Immature natural killer cell (primary cell): Measurements from ENCODE around the gene OR8G1. TPM values are rescaled to one million over a fixed set of nuclear protein-coding genes. Genes with fewer than 3 reads are reported as not detected.
A peak's percentile ranks its signal among the peaks of the same experiment; 100 is the strongest.

Experiments used
- DNase-seq, 3 donors: peaks; one replicate each; pipeline ENCODE4 v3.0.0; 2022; ENCODE audit warnings: mixed read lengths in 1 of 3
- H3K27ac Mint-ChIP-seq, 6 donors: one replicate each; pipeline ENCODE4 v1.8.0; 2020; ENCODE audit warnings: mixed read lengths in 6 of 6, mild to moderate bottlenecking in 5 of 6, inconsistent platforms in 4 of 6, moderate library complexity in 3 of 6
- H3K27me3 Mint-ChIP-seq, 3 donors: one replicate each; pipeline ENCODE4 v1.8.0; 2020 to 2021; ENCODE audit warnings: low read depth in 3 of 3, mild to moderate bottlenecking in 3 of 3, mixed read lengths in 3 of 3, moderate library complexity in 3 of 3, inconsistent platforms in 1 of 3
- H3K36me3 Mint-ChIP-seq, 3 donors: one replicate each; pipeline ENCODE4 v1.8.0; 2020; ENCODE audit warnings: mixed read lengths in 3 of 3, inconsistent platforms in 2 of 3, mild to moderate bottlenecking in 2 of 3
- H3K4me1 Mint-ChIP-seq, 2 donors: one replicate each; pipeline ENCODE4 v1.8.0; 2020; ENCODE audit warnings: inconsistent platforms in 2 of 2, mild to moderate bottlenecking in 2 of 2, mixed read lengths in 2 of 2, moderate library complexity in 1 of 2
- H3K4me3 Mint-ChIP-seq, 5 donors: one replicate each; pipeline ENCODE4 v1.8.0; 2020; ENCODE audit warnings: mild to moderate bottlenecking in 5 of 5, mixed read lengths in 5 of 5, inconsistent platforms in 3 of 5, moderate library complexity in 3 of 5
- H3K9me3 Mint-ChIP-seq, 6 donors: one replicate each; pipeline ENCODE4 v1.8.0; 2020; ENCODE audit warnings: mild to moderate bottlenecking in 6 of 6, mixed read lengths in 6 of 6, inconsistent platforms in 4 of 6, moderate library complexity in 3 of 6
- polyA plus RNA-seq, 3 donors: library from polyadenylated mRNA; unstranded; fragments of 300-500 nt; fragmentation: Illumina TruSeq; gene quantifications; one replicate each; pipeline ENCODE4 v1.2.3, GENCODE V29; 2021

The OR8G1 gene
- polyA plus RNA-seq, 3 donors from 2014 or later = not detected

GRCh38 chr11:124276081-124276480, 35.2 kb downstream of the OR8G1 start:
- peak; percentile 5 to 19 (median 15) for DNase-seq
- peaks cover 0 to 8% (median 2%) of the 10 kb centered on the region in 6 donors for H3K9me3 Mint-ChIP-seq
- H3K4me1 Mint-ChIP-seq = peaks cover 11 to 14% of the 10 kb centered on the region in 2 donors
- H3K4me3 Mint-ChIP-seq = peak overlapping the region in 2 of 5 donors; percentile 11 to 19
- H3K27ac Mint-ChIP-seq = no peak overlapping the region
- peaks cover 0 to 3% (median 0%) of the 10 kb centered on the region in 3 donors for H3K27me3 Mint-ChIP-seq
- H3K36me3 Mint-ChIP-seq = no peaks in the 10 kb centered on the region

- no peak overlapping the region for H3K27ac Mint-ChIP-seq
- DNase-seq = no peak
- H3K36me3 Mint-ChIP-seq = no peaks in the 10 kb centered on the region
- H3K4me3 Mint-ChIP-seq = peak overlapping the region in 1 of 5 donors; percentile 33
- H3K4me1 Mint-ChIP-seq = peaks cover 11 to 14% of the 10 kb centered on the region in 2 donors
- peaks cover 0 to 10% (median 4%) of the 10 kb centered on the region in 6 donors for H3K9me3 Mint-ChIP-seq
- peaks cover 0 to 2% (median 0%) of the 10 kb centered on the region in 3 donors for H3K27me3 Mint-ChIP-seq
Measured at GRCh38 chr11:124277207-124277606, 36.3 kb downstream of the OR8G1 start.

GRCh38 chr11:124277804-124278203, 36.9 kb downstream of the OR8G1 start:
- Mint-ChIP-seq H3K27ac (no peak overlapping the region), H3K4me1 (peaks cover 11 to 14% of the 10 kb centered on the region in 2 donors), H3K9me3 (peaks cover 0 to 10% (median 4%) of the 10 kb centered on the region in 6 donors), H3K27me3 (peaks cover 0 to 2% (median 0%) of the 10 kb centered on the region in 3 donors), H3K36me3 (no peaks in the 10 kb centered on the region), H3K4me3 (no peak overlapping the region)
- no peak for DNase-seq

- Mint-ChIP-seq H3K4me1 (peaks cover 11 to 14% of the 10 kb centered on the region in 2 donors), H3K27ac (no peak overlapping the region), H3K9me3 (peaks cover 0 to 10% (median 5%) of the 10 kb centered on the region in 6 donors), H3K4me3 (no peak overlapping the region), H3K36me3 (no peaks in the 10 kb centered on the region), H3K27me3 (peaks cover 0 to 2% (median 0%) of the 10 kb centered on the region in 3 donors)
- no peak for DNase-seq
Measured at GRCh38 chr11:124278261-124278660, 37.4 kb downstream of the OR8G1 start.

- peaks cover 0 to 8% (median 3%) of the 10 kb centered on the region in 6 donors for H3K9me3 Mint-ChIP-seq
- H3K36me3 Mint-ChIP-seq = no peaks in the 10 kb centered on the region
- no peak overlapping the region for H3K27ac Mint-ChIP-seq
- H3K27me3 Mint-ChIP-seq = no peaks in the 10 kb centered on the region
- H3K4me3 Mint-ChIP-seq = no peak overlapping the region
- DNase-seq = no peak
- no peaks in the 10 kb centered on the region for H3K4me1 Mint-ChIP-seq
Measured at GRCh38 chr11:124285610-124286344, 44.9 kb downstream of the OR8G1 start.

GRCh38 chr11:124294687-124295086, 53.8 kb downstream of the OR8G1 start:
- H3K4me1 Mint-ChIP-seq = no peaks in the 10 kb centered on the region
- no peaks in the 10 kb centered on the region for H3K36me3 Mint-ChIP-seq
- peaks cover 0 to 10% (median 0%) of the 10 kb centered on the region in 6 donors for H3K9me3 Mint-ChIP-seq
- H3K27ac Mint-ChIP-seq = no peak overlapping the region
- no peak for DNase-seq
- no peak overlapping the region for H3K4me3 Mint-ChIP-seq
- H3K27me3 Mint-ChIP-seq = peaks cover 0 to 3% (median 1%) of the 10 kb centered on the region in 3 donors

GRCh38 chr11:124296016-124296415, 55.1 kb downstream of the OR8G1 start:
- Mint-ChIP-seq H3K4me3 (no peak overlapping the region), H3K36me3 (no peaks in the 10 kb centered on the region), H3K4me1 (no peaks in the 10 kb centered on the region)

GRCh38 chr11:124297921-124298320, 57.0 kb downstream of the OR8G1 start:
- Mint-ChIP-seq H3K27ac (no peak overlapping the region), H3K9me3 (no peaks in the 10 kb centered on the region), H3K4me3 (no peak overlapping the region), H3K36me3 (no peaks in the 10 kb centered on the region), H3K27me3 (peaks cover under 1 to 3% (median 1%) of the 10 kb centered on the region in 3 donors), H3K4me1 (no peaks in the 10 kb centered on the region)
- no peak for DNase-seq

More at GRCh38 chr11:124296016-124296415, 55.1 kb downstream of the OR8G1 start:
- no peak for DNase-seq
- H3K27ac Mint-ChIP-seq = no peak overlapping the region
- H3K9me3 Mint-ChIP-seq = peaks cover 0 to 9% (median 0%) of the 10 kb centered on the region in 6 donors
- peaks cover 0 to 3% (median 1%) of the 10 kb centered on the region in 3 donors for H3K27me3 Mint-ChIP-seq

GRCh38 chr11:124301548-124301947, 60.7 kb downstream of the OR8G1 start:
- Mint-ChIP-seq H3K27me3 (peaks cover 1 to 5% (median 3%) of the 10 kb centered on the region in 3 donors), H3K9me3 (no peaks in the 10 kb centered on the region), H3K4me3 (no peak overlapping the region), H3K36me3 (no peaks in the 10 kb centered on the region), H3K4me1 (no peaks in the 10 kb centered on the region), H3K27ac (no peak overlapping the region)
- no peak for DNase-seq

- H3K27ac Mint-ChIP-seq = no peak overlapping the region
- no peak for DNase-seq
- peaks cover 1 to 5% (median 3%) of the 10 kb centered on the region in 3 donors for H3K27me3 Mint-ChIP-seq
- H3K4me3 Mint-ChIP-seq = no peak overlapping the region
- no peaks in the 10 kb centered on the region for H3K9me3 Mint-ChIP-seq
- H3K4me1 Mint-ChIP-seq = no peaks in the 10 kb centered on the region
- no peaks in the 10 kb centered on the region for H3K36me3 Mint-ChIP-seq
Measured at GRCh38 chr11:124302347-124303125, 61.6 kb downstream of the OR8G1 start.

Other genes with a start within 250 kb of the OR8G1 start
- gene OR10G6, start 245.9 kb upstream of the OR8G1 start, polyA plus RNA-seq = not detected
- not detected for gene OR10G4, start 228.1 kb upstream of the OR8G1 start, polyA plus RNA-seq
- gene OR10G9, start 218.1 kb upstream of the OR8G1 start, polyA plus RNA-seq = not detected
- gene OR10G8, start 214.3 kb upstream of the OR8G1 start, polyA plus RNA-seq = not detected
- not detected for gene OR10G7, start 199.8 kb upstream of the OR8G1 start, polyA plus RNA-seq
- 10 to 100 TPM; 11.2 to 12.9 (median 12.8) TPM for gene VWA5A, start 125.6 kb upstream of the OR8G1 start, polyA plus RNA-seq
- gene OR10D3, start 57.8 kb upstream of the OR8G1 start, polyA plus RNA-seq = not detected
- not detected for gene OR8G5, start 15.3 kb downstream of the OR8G1 start, polyA plus RNA-seq
- not detected for gene OR8D1, start 72.9 kb downstream of the OR8G1 start, polyA plus RNA-seq
- not detected for gene OR8D2, start 79.1 kb downstream of the OR8G1 start, polyA plus RNA-seq
- not detected for gene OR8B2, start 143.4 kb downstream of the OR8G1 start, polyA plus RNA-seq
- gene OR8B3, start 157.9 kb downstream of the OR8G1 start, polyA plus RNA-seq = not detected
- gene OR8B4, start 183.8 kb downstream of the OR8G1 start, polyA plus RNA-seq = not detected
- gene OR8B8, start 204.6 kb downstream of the OR8G1 start, polyA plus RNA-seq = not detected